HCT116 (cell line): ENCODE data around the gene CLDN15. TPM values are rescaled to one million over a fixed set of nuclear protein-coding genes. Genes with fewer than 3 reads are reported as not detected.

ENCODE experiments used
- ATAC-seq: fragments of 200-7000 bp; cut with Tn5 transposase; 2 replicates; pipeline ENCODE4 v1.9.1; 2020; ENCODE audit warnings: mild to moderate bottlenecking, moderate library complexity
- BruUV-seq: library from RNA; stranded (reverse); fragments of 400-500 nt; replicated peaks from 2 replicates; lab custom pipeline; 2021; lab: Mats Ljungman, UMichigan
- CTCF ChIA-PET: fragments of 300-600 bp; sonication (Branson Sonifier 250); formaldehyde crosslinking; loops from one replicate; lab custom pipeline; 2021; ENCODE audit warnings: antibody characterized with exemption; lab: Charles Lee
- POLR2A ChIA-PET: fragments of 300-600, 350-600 bp; sonication (Branson Sonifier 250); formaldehyde crosslinking; loops from one replicate; lab custom pipeline; 2021; ENCODE audit warnings: antibody characterized with exemption; lab: Charles Lee
- RAD21 ChIA-PET, 2 experiments: fragments of 300-600 bp; sonication (Branson Sonifier 250); formaldehyde crosslinking; loops; one replicate each; lab custom pipeline; 2023; ENCODE audit warnings: low total read pairs in 2 of 2; ENCODE audit not compliant: uncharacterized antibody in 2 of 2, unreplicated experiment in 2 of 2, low non-redundant PET in 1 of 2; lab: Charles Lee
- DNase-seq: peaks from one replicate; pipeline ENCODE4 v3.0.0-alpha.2; 2010; ENCODE audit warnings: low read depth, low spot score
- H2AFZ ChIP-seq: fragments of 200-600 bp; shearing (Covaris generic), sonication (generic); 2 replicates; pipeline ENCODE4 v1.6.1; 2017; ENCODE audit warnings: low read depth, mixed run types, mixed read lengths, antibody characterized with exemption, low read length; ENCODE audit not compliant: poor library complexity, severe bottlenecking
- H3K27ac ChIP-seq: 2 replicates; pipeline ENCODE4 v1.5.1; 2012; ENCODE audit warnings: low read depth, low read length
- H3K27me3 ChIP-seq: fragments of 200-600 bp; sonication (generic); 2 replicates; pipeline ENCODE4 v1.6.1; 2016; ENCODE audit warnings: mixed run types, low read length, mixed read lengths; ENCODE audit not compliant: insufficient read depth
- H3K36me3 ChIP-seq, 2 experiments: fragments of 200-500 bp in 1 of 2; fragments of 200-600 bp in 1 of 2; sonication (Bioruptor generic) in 1 of 2; sonication (generic) in 1 of 2; 2 replicates each; pipeline versions ENCODE4 v1.5.1 to v1.6.1; 2014 to 2016; ENCODE audit warnings: low read length in 2 of 2, inconsistent platforms in 1 of 2, mixed read lengths in 1 of 2, mixed run types in 1 of 2; ENCODE audit not compliant: insufficient read depth in 2 of 2, control insufficient read depth in 1 of 2
- H3K4me1 ChIP-seq, 2 experiments: fragments of 200-600 bp in 1 of 2; sonication (generic) in 1 of 2; 2 replicates each; pipeline versions ENCODE4 v1.5.1 to v1.6.1; 2012 to 2017; ENCODE audit warnings: low read length in 2 of 2, inconsistent platforms in 1 of 2, mild to moderate bottlenecking in 1 of 2, mixed read lengths in 1 of 2, mixed run types in 1 of 2, moderate library complexity in 1 of 2; ENCODE audit not compliant: insufficient read depth in 2 of 2, control insufficient read depth in 1 of 2
- H3K4me2 ChIP-seq: fragments of 200-600 bp; sonication (generic); 2 replicates; pipeline ENCODE4 v1.6.1; 2017; ENCODE audit warnings: mixed run types, low read length, mixed read lengths
- H3K4me3 ChIP-seq, 2 experiments: fragments of 200-600 bp in 1 of 2; sonication (generic) in 1 of 2; replicated peaks in 1 of 2; 2 replicates each; pipeline ENCODE4 v1.5.1; 2011 to 2016; ENCODE audit warnings: low read length in 2 of 2, control low read depth in 1 of 2, low read depth in 1 of 2, mild to moderate bottlenecking in 1 of 2, mixed read lengths in 1 of 2, mixed run types in 1 of 2
- H3K79me2 ChIP-seq: fragments of 200-600 bp; sonication (generic); 2 replicates; pipeline ENCODE4 v1.6.1; 2017; ENCODE audit warnings: mild to moderate bottlenecking, mixed run types, low read length, moderate library complexity, mixed read lengths; ENCODE audit not compliant: insufficient read depth
- H3K9ac ChIP-seq: fragments of 200-600 bp; sonication (generic); 2 replicates; pipeline ENCODE4 v1.6.1; 2016; ENCODE audit warnings: low read length, mixed read lengths
- H3K9me2 ChIP-seq: fragments of 200-600 bp; sonication (generic), shearing (Covaris generic); 2 replicates; pipeline ENCODE4 v1.6.1; 2017; ENCODE audit warnings: mixed run types, mild to moderate bottlenecking, moderate library complexity; ENCODE audit not compliant: insufficient read depth
- H3K9me3 ChIP-seq, 2 experiments: fragments of 200-500 bp in 1 of 2; fragments of 200-600 bp in 1 of 2; sonication (Bioruptor generic) in 1 of 2; sonication (generic) in 1 of 2; 2 replicates each; pipeline ENCODE4 v1.6.1; 2014 to 2017; ENCODE audit warnings: low read length in 2 of 2, mixed read lengths in 2 of 2, inconsistent platforms in 1 of 2, low read depth in 1 of 2, mild to moderate bottlenecking in 1 of 2, mixed run types in 1 of 2, moderate library complexity in 1 of 2; ENCODE audit not compliant: control insufficient read depth in 1 of 2, insufficient read depth in 1 of 2
- H4K20me1 ChIP-seq: fragments of 200-600 bp; sonication (generic), shearing (Covaris generic); 2 replicates; pipeline ENCODE4 v1.6.1; 2017; ENCODE audit warnings: mixed run types, mild to moderate bottlenecking, moderate library complexity; ENCODE audit not compliant: insufficient read depth
- ATF3 ChIP-seq: IDR thresholded peaks from 2 replicates; pipeline ENCODE4 v1.6.1; 2012
- CEBPB ChIP-seq: IDR thresholded peaks from 2 replicates; pipeline ENCODE4 v1.6.1; 2012; ENCODE audit warnings: low read depth
- CTCF ChIP-seq, 3 experiments: fragments of 200-600 bp in 1 of 3; sonication (generic) in 1 of 3; IDR thresholded peaks in 2 of 3; conservative IDR thresholded peaks in 1 of 3; 2 replicates each; pipeline ENCODE4 v1.5.1; 2012 to 2017; ENCODE audit warnings: low read depth in 2 of 3, low read length in 2 of 3, antibody characterized with exemption in 1 of 3, borderline replicate concordance in 1 of 3, control low read depth in 1 of 3, mild to moderate bottlenecking in 1 of 3, mixed read lengths in 1 of 3, mixed run types in 1 of 3, moderate library complexity in 1 of 3; ENCODE audit not compliant: insufficient read depth in 1 of 3
- EGR1 ChIP-seq: IDR thresholded peaks from 2 replicates; pipeline ENCODE4 v1.6.1; 2012; ENCODE audit warnings: low read depth
- ELF1 ChIP-seq: IDR thresholded peaks from 2 replicates; pipeline ENCODE4 v1.6.1; 2012; ENCODE audit warnings: low read depth, borderline replicate concordance
- EZH2phosphoT487 ChIP-seq: fragments of 200-600 bp; IDR thresholded peaks from 2 replicates; pipeline ENCODE4 v1.6.1; 2018; ENCODE audit warnings: antibody characterized with exemption, borderline replicate concordance
- FOSL1 ChIP-seq: IDR thresholded peaks from 2 replicates; pipeline ENCODE4 v1.6.1; 2012; ENCODE audit warnings: low read depth
- JUND ChIP-seq: IDR thresholded peaks from 2 replicates; pipeline ENCODE4 v1.6.1; 2012
- MAX ChIP-seq: IDR thresholded peaks from 2 replicates; pipeline ENCODE4 v1.6.1; 2012
- POLR2A ChIP-seq: IDR thresholded peaks from 2 replicates; pipeline ENCODE4 v1.7.0; 2011; ENCODE audit warnings: borderline replicate concordance; ENCODE audit not compliant: insufficient read depth, insufficient read length; ENCODE audit errors: extremely low read depth
- RAD21 ChIP-seq: IDR thresholded peaks from 2 replicates; pipeline ENCODE4 v1.6.1; 2012; ENCODE audit warnings: low read depth, mild to moderate bottlenecking
- REST ChIP-seq: IDR thresholded peaks from 2 replicates; pipeline ENCODE4 v1.6.1; 2012; ENCODE audit warnings: low read depth
- SRF ChIP-seq: IDR thresholded peaks from 2 replicates; pipeline ENCODE4 v1.6.1; 2012; ENCODE audit warnings: low read depth
- TCF7L2 ChIP-seq: IDR thresholded peaks from 2 replicates; pipeline ENCODE4 v1.7.0; 2011; ENCODE audit warnings: borderline replicate concordance, inconsistent platforms; ENCODE audit not compliant: insufficient read depth, insufficient read length; ENCODE audit errors: extremely low read depth
- YY1 ChIP-seq: IDR thresholded peaks from 2 replicates; pipeline ENCODE4 v1.6.1; 2011; ENCODE audit warnings: low read length, low read depth, moderate library complexity, mild to moderate bottlenecking; ENCODE audit not compliant: insufficient replicate concordance; ENCODE audit errors: extremely low read depth
- ZBTB33 ChIP-seq: IDR thresholded peaks from 2 replicates; pipeline ENCODE4 v1.6.1; 2011; ENCODE audit warnings: mild to moderate bottlenecking, low read length, moderate library complexity; ENCODE audit not compliant: insufficient replicate concordance; ENCODE audit errors: extremely low read depth
- ZFX ChIP-seq: fragments of 450-650 bp; IDR thresholded peaks from 2 replicates; pipeline ENCODE4 v1.6.1; 2017
- ZNF274 ChIP-seq: fragments of 200-500 bp; sonication (Bioruptor generic); IDR thresholded peaks from 2 replicates; pipeline ENCODE4 v1.6.1; 2014; ENCODE audit warnings: mild to moderate bottlenecking, low read depth, low read length, inconsistent platforms
- intact Hi-C: fragments of 100-400 bp; cut with micrococcal nuclease; formaldehyde crosslinking; loops from 2 replicates; pipeline ENCODE4 v1.10.0; 2022
- total RNA-seq: library from RNA; stranded (reverse); gene quantifications from one replicate; pipeline ENCODE4 v1.2.1, GENCODE V29; 2021; ENCODE audit not compliant: unreplicated experiment

Gene CLDN15
- total RNA-seq, 1 experiment from 2014 or later = 16.9 TPM

GRCh38 chr7:101208794-101209193 lies 28.8 kb downstream of the CLDN15 start:
- H3K27me3 ChIP-seq = no peaks in the 10 kb centered on the region
- ChIA-PET POLR2A (interaction anchor here (1.5 kb wide), 1 partner anchor 9 kb away, joined by 4 read pairs; the partner anchor contains the start of genes PLOD3 and ZNHIT1), CTCF (no interaction called here), RAD21 (no interaction called here)
- H3K4me1 ChIP-seq = no peaks in the 10 kb centered on the region
- ATAC-seq = no peak
- H3K9me2 ChIP-seq = no peaks in the 10 kb centered on the region
- H3K4me2 ChIP-seq = no peak overlapping the region
- H3K9me3 ChIP-seq = no peaks in the 10 kb centered on the region
- BruUV-seq = no TSS peak
- H2AFZ ChIP-seq = no peak overlapping the region
- H3K27ac ChIP-seq = no peak overlapping the region
- no peak overlapping the region for H3K4me3 ChIP-seq
- TF ChIP-seq REST (no peak), FOSL1 (no peak), EZH2phosphoT487 (no peak), EGR1 (no peak), YY1 (no peak), ZBTB33 (no peak), ZNF274 (no peak), MAX (no peak), ATF3 (no peak), ELF1 (no peak), SRF (no peak), JUND (no peak), CTCF (IDR thresholded peaks at IDR 0.05 in 2 of 3, conservative IDR thresholded peaks at IDR 0.05 in 1 of 3; ENCODE audit: borderline replicate concordance in 1 of 3, insufficient read depth in 1 of 3, low read depth in 2 of 3, low read length in 2 of 3) (no peak), CEBPB (no peak), ZFX (no peak), POLR2A (no peak), RAD21 (no peak), TCF7L2 (no peak)
- DNase-seq = no peak
- no peaks in the 10 kb centered on the region for H4K20me1 ChIP-seq
- H3K36me3 ChIP-seq = peaks cover 8 to 9% of the 10 kb centered on the region in 2 experiments; a peak in 3 of 4 replicates
- no peaks in the 10 kb centered on the region for H3K79me2 ChIP-seq
- no peak overlapping the region for H3K9ac ChIP-seq
- intact Hi-C loops = no loop called here
